Measurements from ENCODE around the gene SCN11A. TPM values are rescaled to one million over a fixed set of nuclear protein-coding genes. Genes with fewer than 3 reads are reported as not detected.

Gene SCN11A
- total RNA-seq, 1 experiment from 2014 or later = not detected

GRCh38 chr3:39086144-39086543 is 34.4 kb upstream of the SCN11A start:
- H3K9me3 Mint-ChIP-seq (ENCODE audit: unreplicated experiment) = no peaks in the 10 kb centered on the region
- POLR2A ChIA-PET = no interaction called here
- H3K4me3 Mint-ChIP-seq (ENCODE audit: unreplicated experiment) = no peak overlapping the region
- no peak for DNase-seq (ENCODE audit: unreplicated experiment)
- peaks cover 68% of the 10 kb centered on the region for H3K36me3 Mint-ChIP-seq (ENCODE audit: insufficient read depth, unreplicated experiment)
- H3K27me3 Mint-ChIP-seq (ENCODE audit: insufficient read depth, unreplicated experiment) = no peaks in the 10 kb centered on the region
- H3K4me1 Mint-ChIP-seq (ENCODE audit: insufficient read depth, unreplicated experiment) = no peaks in the 10 kb centered on the region
- BruUV-seq (replicated peaks) = no TSS peak
- TF ChIP-seq CTCF (IDR thresholded peaks at IDR 0.05; ENCODE audit: unreplicated experiment) = no peak
- intact Hi-C loops (cut with micrococcal nuclease) = no loop called here
- H3K27ac Mint-ChIP-seq (ENCODE audit: low read depth, unreplicated experiment) = no peak overlapping the region
- CTCF ChIA-PET = interaction anchor here (0.6 kb wide), 2 partner anchors 205 to 689 kb away, joined by 3 read pairs; no protein-coding TSS in a partner anchor

GRCh38 chr3:39082666-39083313 is 31.0 kb upstream of the SCN11A start:
- TF ChIP-seq CTCF (IDR thresholded peaks at IDR 0.05; ENCODE audit: unreplicated experiment) = no peak
- Mint-ChIP-seq H3K27me3 (ENCODE audit: insufficient read depth, unreplicated experiment) (no peaks in the 10 kb centered on the region), H3K4me3 (ENCODE audit: unreplicated experiment) (no peak overlapping the region), H3K9me3 (ENCODE audit: unreplicated experiment) (no peaks in the 10 kb centered on the region), H3K4me1 (ENCODE audit: insufficient read depth, unreplicated experiment) (no peaks in the 10 kb centered on the region), H3K27ac (ENCODE audit: low read depth, unreplicated experiment) (no peak overlapping the region), H3K36me3 (ENCODE audit: insufficient read depth, unreplicated experiment) (peaks cover 42% of the 10 kb centered on the region)
- DNase-seq (ENCODE audit: unreplicated experiment) = no peak
- intact Hi-C loops (cut with micrococcal nuclease) = no loop called here
- ChIA-PET CTCF (interaction anchor here (0.6 to 0.8 kb wide), 2 partner anchors 113 to 534 kb away, joined by 3 read pairs; no protein-coding TSS in a partner anchor), POLR2A (no interaction called here)
- BruUV-seq (replicated peaks) = no TSS peak

- Mint-ChIP-seq H3K4me1 (ENCODE audit: insufficient read depth, unreplicated experiment) (no peaks in the 10 kb centered on the region), H3K27me3 (ENCODE audit: insufficient read depth, unreplicated experiment) (no peaks in the 10 kb centered on the region), H3K27ac (ENCODE audit: low read depth, unreplicated experiment) (no peak overlapping the region), H3K9me3 (ENCODE audit: unreplicated experiment) (no peaks in the 10 kb centered on the region), H3K4me3 (ENCODE audit: unreplicated experiment) (no peak overlapping the region), H3K36me3 (ENCODE audit: insufficient read depth, unreplicated experiment) (peaks cover 48% of the 10 kb centered on the region)
- no TSS peak for BruUV-seq (replicated peaks)
- POLR2A ChIA-PET = no interaction called here
- no peak for DNase-seq (ENCODE audit: unreplicated experiment)
- TF ChIP-seq CTCF (IDR thresholded peaks at IDR 0.05; ENCODE audit: unreplicated experiment) = no peak
- intact Hi-C loops (cut with micrococcal nuclease) = no loop called here
- CTCF ChIA-PET = interaction anchor here (0.6 to 1.9 kb wide), 5 partner anchors 12 to 209 kb away, joined by 3 to 10 read pairs (median 4); no protein-coding TSS in a partner anchor
These were observed 28.3 kb upstream of the SCN11A start for GRCh38 chr3:39080026-39080425.

GRCh38 chr3:39079530-39079929 is 27.8 kb upstream of the SCN11A start:
- H3K36me3 Mint-ChIP-seq (ENCODE audit: insufficient read depth, unreplicated experiment) = peaks cover 48% of the 10 kb centered on the region
- CTCF ChIA-PET = interaction anchor here (1.1 kb wide), 1 partner anchor 209 kb away, joined by 7 read pairs; no protein-coding TSS in a partner anchor
- no peak overlapping the region for H3K27ac Mint-ChIP-seq (ENCODE audit: low read depth, unreplicated experiment)

More at GRCh38 chr3:39079530-39079929, 27.8 kb upstream of the SCN11A start:
- no peaks in the 10 kb centered on the region for H3K4me1 Mint-ChIP-seq (ENCODE audit: insufficient read depth, unreplicated experiment)
- no TSS peak for BruUV-seq (replicated peaks)
- no peaks in the 10 kb centered on the region for H3K27me3 Mint-ChIP-seq (ENCODE audit: insufficient read depth, unreplicated experiment)
- no peak for TF ChIP-seq CTCF (IDR thresholded peaks at IDR 0.05; ENCODE audit: unreplicated experiment)
- no peak for DNase-seq (ENCODE audit: unreplicated experiment)
- intact Hi-C loops (cut with micrococcal nuclease) = no loop called here
- POLR2A ChIA-PET = no interaction called here
- H3K4me3 Mint-ChIP-seq (ENCODE audit: unreplicated experiment) = no peak overlapping the region
- no peaks in the 10 kb centered on the region for H3K9me3 Mint-ChIP-seq (ENCODE audit: unreplicated experiment)

Measured in MCF 10A (cell line).